B cell (primary cell): ENCODE results near the gene PSRC1. TPM values are rescaled to one million over a fixed set of nuclear protein-coding genes. Genes with fewer than 3 reads are reported as not detected.

Experiments
- ATAC-seq: fragments of 200-7000 bp; cut with Tn5 transposase; one replicate; pipeline ENCODE4 v1.10.0; 2021; ENCODE audit warnings: low read depth, mild to moderate bottlenecking, moderate number of reproducible peaks, moderate library complexity
- CTCF ChIA-PET: fragments of 350-600 bp; sonication (Branson Sonifier 250); formaldehyde crosslinking; loops from one replicate; lab custom pipeline; 2021; ENCODE audit warnings: antibody characterized with exemption, inconsistent platforms; lab: Charles Lee
- POLR2A ChIA-PET: fragments of 350-600 bp; sonication (Branson Sonifier 250); formaldehyde crosslinking; loops from one replicate; lab custom pipeline; 2021; ENCODE audit warnings: antibody characterized with exemption; lab: Charles Lee
- DNase-seq: peaks from one replicate; pipeline ENCODE4 v3.0.0; 2013
- H2AFZ ChIP-seq: 2 replicates; pipeline ENCODE4 v1.6.1; 2012; ENCODE audit warnings: mild to moderate bottlenecking, low read depth, low read length; ENCODE audit not compliant: insufficient read depth, poor library complexity, severe bottlenecking
- H3K27ac ChIP-seq, 2 donors: 1 replicate in 1 of 2; 2 replicates in 1 of 2; pipeline ENCODE4 v1.5.1; 2012 to 2013; ENCODE audit warnings: low read length in 2 of 2, mild to moderate bottlenecking in 2 of 2, moderate library complexity in 1 of 2
- H3K27me3 ChIP-seq, 4 experiments: fragments of 200-600 bp in 1 of 4; sonication (generic) in 1 of 4; replicated peaks in 1 of 4; 1 replicate in 2 of 4; 2 replicates in 2 of 4; pipeline versions ENCODE4 v1.6.1 to v1.7.0; 2013 to 2016; ENCODE audit warnings: low read length in 3 of 4, mild to moderate bottlenecking in 2 of 4, mixed read lengths in 1 of 4, moderate library complexity in 1 of 4; ENCODE audit not compliant: insufficient read depth in 4 of 4, control insufficient read depth in 3 of 4; ENCODE audit errors: control extremely low read depth in 1 of 4
- H3K36me3 ChIP-seq, 2 experiments: replicated peaks in 1 of 2; 1 replicate in 1 of 2; 2 replicates in 1 of 2; pipeline versions ENCODE4 v1.6.1 to v1.7.1; 2013; ENCODE audit warnings: low read length in 1 of 2; ENCODE audit not compliant: insufficient read depth in 2 of 2, control insufficient read depth in 1 of 2; ENCODE audit errors: control extremely low read depth in 1 of 2, extremely low read depth in 1 of 2
- H3K4me1 ChIP-seq, 2 donors: fragments of 200-600 bp in 1 of 2; sonication (generic) in 1 of 2; 1 replicate in 1 of 2; 2 replicates in 1 of 2; pipeline versions ENCODE4 v1.5.1 to v1.6.1; 2013 to 2017; ENCODE audit warnings: low read length in 2 of 2; ENCODE audit not compliant: control insufficient read depth in 2 of 2, insufficient read depth in 2 of 2
- H3K4me2 ChIP-seq: replicated peaks from 2 replicates; pipeline ENCODE3; 2012; ENCODE audit warnings: mild to moderate bottlenecking, low read depth, low read length; ENCODE audit not compliant: poor library complexity, severe bottlenecking
- H3K4me3 ChIP-seq, 5 experiments: fragments of 200-600 bp in 1 of 5; sonication (generic) in 1 of 5; 1 replicate in 3 of 5; 2 replicates in 2 of 5; pipeline versions ENCODE4 v1.5.1 to v1.7.0; 2011 to 2016; ENCODE audit warnings: low read length in 4 of 5, mild to moderate bottlenecking in 4 of 5, low read depth in 2 of 5, control low read depth in 1 of 5, moderate library complexity in 1 of 5; ENCODE audit not compliant: insufficient read depth in 1 of 5; ENCODE audit errors: control extremely low read depth in 1 of 5, extremely low read depth in 1 of 5
- H3K79me2 ChIP-seq: fragments of 200-600 bp; sonication (generic); one replicate; pipeline ENCODE4 v1.6.0; 2016; ENCODE audit warnings: low read length; ENCODE audit not compliant: control insufficient read depth, insufficient read depth
- H3K9ac ChIP-seq: fragments of 200-600 bp; sonication (generic); 2 replicates; pipeline ENCODE4 v1.6.1; 2017; ENCODE audit warnings: mild to moderate bottlenecking, low read length, moderate library complexity
- H3K9me3 ChIP-seq, 3 donors: one replicate each; pipeline versions ENCODE4 v1.6.1 to v1.7.1; 2013; ENCODE audit warnings: low read length in 2 of 3; ENCODE audit not compliant: control insufficient read depth in 2 of 3, insufficient read depth in 1 of 3; ENCODE audit errors: control extremely low read depth in 1 of 3
- H4K20me1 ChIP-seq: 2 replicates; pipeline ENCODE4 v1.6.0; 2012; ENCODE audit warnings: mild to moderate bottlenecking, low read length; ENCODE audit not compliant: insufficient read depth, control insufficient read depth, poor library complexity, severe bottlenecking
- H3K27ac Mint-ChIP-seq: one replicate; pipeline ENCODE4 v1.8.0; 2021; ENCODE audit warnings: mixed read lengths
- H3K27me3 Mint-ChIP-seq: one replicate; pipeline ENCODE4 v1.8.0; 2021; ENCODE audit warnings: mixed read lengths
- H3K4me1 Mint-ChIP-seq: one replicate; pipeline ENCODE4 v1.8.0; 2021; ENCODE audit warnings: mixed read lengths
- H3K4me3 Mint-ChIP-seq: one replicate; pipeline ENCODE4 v1.8.0; 2021; ENCODE audit warnings: mixed read lengths
- H3K9me3 Mint-ChIP-seq: one replicate; pipeline ENCODE4 v1.8.0; 2022; ENCODE audit warnings: mixed read lengths; ENCODE audit not compliant: insufficient read depth
- CTCF ChIP-seq: fragments of 200-600 bp; IDR thresholded peaks from one replicate; pipeline ENCODE4 v1.8.0; 2022; ENCODE audit warnings: antibody characterized with exemption, mild to moderate bottlenecking
- EZH2 ChIP-seq: IDR thresholded peaks from 2 replicates; pipeline ENCODE4 v1.6.1; 2012; ENCODE audit warnings: borderline replicate concordance, low read depth, mild to moderate bottlenecking, moderate library complexity, low read length; ENCODE audit not compliant: insufficient read depth, poor library complexity, severe bottlenecking
- WGBS: methylation state at CpG from one replicate; pipeline ENCODE4 v1.1.5; 2013; ENCODE audit warnings: missing lambda C conversion rate; ENCODE audit not compliant: insufficient coverage; 5-methylcytosine and 5-hydroxymethylcytosine counted together
- intact Hi-C: fragments of 100-400 bp; cut with micrococcal nuclease; formaldehyde crosslinking; loops from one replicate; pipeline ENCODE4 v1.10.0; 2022
- polyA plus RNA-seq: library from polyadenylated mRNA; depleted of rRNA; stranded (reverse); fragments of >200 nt; gene quantifications from 2 replicates; pipeline ENCODE4 v1.2.3, GENCODE V29; 2012
- total RNA-seq, 2 donors: library from RNA; stranded (reverse); fragments of 120-200 nt in 1 of 2; gene quantifications; 1 replicate in 1 of 2; 2 replicates in 1 of 2; pipeline versions ENCODE4 v1.2.3 to v1.2.4, GENCODE V29; 2013 to 2022

The PSRC1 gene
- total and polyA plus RNA-seq, 2 donors (not counting 1 experiment from before 2014, with no cell fraction given): 0.25 TPM; not detected in 1

GRCh38 chr1:109241344-109241743, 41.6 kb downstream of the PSRC1 start:
- Histone ChIP-seq H3K27ac (no peak overlapping the region), H3K4me2 (peak overlapping the region; percentile 15), H3K79me2 (no peaks in the 10 kb centered on the region), H3K27me3 (peaks cover 0 to 30% (median 4%) of the 10 kb centered on the region in 4 experiments), H3K36me3 (peaks cover 2 to 26% of the 10 kb centered on the region in 2 experiments), H3K9ac (no peak overlapping the region), H4K20me1 (no peaks in the 10 kb centered on the region), H2AFZ (no peak overlapping the region), H3K9me3 (no peaks in the 10 kb centered on the region), H3K4me3 (no peak overlapping the region), H3K4me1 (peaks cover 0 to 7% of the 10 kb centered on the region in 2 donors)
- Mint-ChIP-seq H3K4me3 (no peak overlapping the region), H3K27me3 (peaks cover 16% of the 10 kb centered on the region), H3K4me1 (peaks cover 19% of the 10 kb centered on the region), H3K27ac (no peak overlapping the region), H3K9me3 (no peaks in the 10 kb centered on the region)
- no peak for DNase-seq
- intact Hi-C loops: no loop called here
- POLR2A ChIA-PET: no interaction called here
- TF ChIP-seq CTCF: no peak
- TF ChIP-seq EZH2: no peak
- CTCF ChIA-PET: no interaction called here
- 35% methylated on average over 5 of the region's 6 CpGs for WGBS
- no peak for ATAC-seq

GRCh38 chr1:109240158-109241152, 42.5 kb downstream of the PSRC1 start:
- DNase-seq: no peak
- H3K9me3 Mint-ChIP-seq: no peaks in the 10 kb centered on the region
- no peak overlapping the region for H3K4me3 Mint-ChIP-seq

More at GRCh38 chr1:109240158-109241152, 42.5 kb downstream of the PSRC1 start:
- H3K27me3 ChIP-seq: peaks cover 0 to 28% (median 4%) of the 10 kb centered on the region in 4 experiments
- H3K9me3 ChIP-seq: no peaks in the 10 kb centered on the region
- 62% methylated on average over 22 of the region's 26 CpGs for WGBS
- no peak for ATAC-seq
- H3K4me3 ChIP-seq: no peak overlapping the region
- Mint-ChIP-seq H3K27me3 (peaks cover 16% of the 10 kb centered on the region), H3K4me1 (peaks cover 19% of the 10 kb centered on the region), H3K27ac (peak overlapping the region; percentile 15)
- H2AFZ ChIP-seq: no peak overlapping the region
- H3K9ac ChIP-seq: no peak overlapping the region
- peaks cover 0 to 7% of the 10 kb centered on the region in 2 donors for H3K4me1 ChIP-seq
- H4K20me1 ChIP-seq: peaks cover 6% of the 10 kb centered on the region
- no peak overlapping the region for H3K27ac ChIP-seq
- H3K4me2 ChIP-seq: no peak overlapping the region
- TF ChIP-seq EZH2 (no peak), CTCF (no peak)
- ChIA-PET POLR2A (no interaction called here), CTCF (interaction anchor here (0.5 to 2.9 kb wide), 8 partner anchors 11 to 433 kb away, joined by 3 to 8 read pairs (median 4); no protein-coding TSS in a partner anchor)
- H3K79me2 ChIP-seq: no peaks in the 10 kb centered on the region
- intact Hi-C loops: no loop called here
- H3K36me3 ChIP-seq: peaks cover 2 to 35% of the 10 kb centered on the region in 2 experiments
